Omental fat pad (tissue), 4 donors: ENCODE results near the gene ECI1. TPM values are rescaled to one million over a fixed set of nuclear protein-coding genes. Genes with fewer than 3 reads are reported as not detected.
"Not testable (repeated sequence)": the region's sequence is repeated elsewhere in the genome, so short reads cannot be mapped to it uniquely, and the experiment has no call there.

Experiments used
- ATAC-seq: fragments of 150-250 bp; one replicate; pipeline ENCODE4 v1.9.1; 2016; ENCODE audit warnings: mild to moderate bottlenecking, moderate library complexity; ENCODE audit not compliant: low FRiP score
- DNase-seq: peaks from one replicate; pipeline ENCODE4 v3.0.0-alpha.2; 2019; ENCODE audit warnings: low spot score
- total RNA-seq, 4 donors: library from RNA; depleted of rRNA; stranded (reverse); fragments of >200 nt; gene quantifications; one replicate each; pipeline ENCODE4 v1.1.0, GENCODE V29; 2016
- TF ChIP-seq, protein P1 (sequence below), 3 donors: fragments of 450-650 bp; IDR thresholded peaks; one replicate each; pipeline ENCODE4 v1.5.1; 2016 to 2017; ENCODE audit warnings: antibody characterized with exemption in 3 of 3, mild to moderate bottlenecking in 3 of 3, moderate library complexity in 2 of 3

The ECI1 gene
- total RNA-seq, 4 donors from 2014 or later, result 26.2 to 66.5 (median 38.4) TPM

DNA sequence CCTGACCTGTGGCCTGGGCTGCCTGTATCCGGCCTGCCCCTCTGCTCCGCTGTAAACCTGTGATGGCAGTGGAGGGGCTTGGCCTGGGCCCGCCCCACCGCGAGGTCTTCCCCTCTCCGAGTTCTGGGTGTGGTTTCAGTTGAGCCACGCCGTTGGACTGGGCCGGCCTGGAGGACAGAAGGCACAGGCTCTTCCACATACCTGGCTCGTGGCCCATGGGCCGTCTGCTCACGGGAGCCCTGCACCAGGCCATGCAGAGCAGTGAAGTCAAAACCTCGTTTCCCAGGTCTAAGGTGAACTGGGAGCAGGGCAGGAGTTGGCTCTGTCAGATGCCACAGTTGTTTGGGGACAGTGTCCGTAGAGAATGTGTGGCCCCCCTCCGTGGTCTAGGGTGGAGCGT, 22.1 kb upstream of the ECI1 start:
- TF ChIP-seq, protein P1, sequence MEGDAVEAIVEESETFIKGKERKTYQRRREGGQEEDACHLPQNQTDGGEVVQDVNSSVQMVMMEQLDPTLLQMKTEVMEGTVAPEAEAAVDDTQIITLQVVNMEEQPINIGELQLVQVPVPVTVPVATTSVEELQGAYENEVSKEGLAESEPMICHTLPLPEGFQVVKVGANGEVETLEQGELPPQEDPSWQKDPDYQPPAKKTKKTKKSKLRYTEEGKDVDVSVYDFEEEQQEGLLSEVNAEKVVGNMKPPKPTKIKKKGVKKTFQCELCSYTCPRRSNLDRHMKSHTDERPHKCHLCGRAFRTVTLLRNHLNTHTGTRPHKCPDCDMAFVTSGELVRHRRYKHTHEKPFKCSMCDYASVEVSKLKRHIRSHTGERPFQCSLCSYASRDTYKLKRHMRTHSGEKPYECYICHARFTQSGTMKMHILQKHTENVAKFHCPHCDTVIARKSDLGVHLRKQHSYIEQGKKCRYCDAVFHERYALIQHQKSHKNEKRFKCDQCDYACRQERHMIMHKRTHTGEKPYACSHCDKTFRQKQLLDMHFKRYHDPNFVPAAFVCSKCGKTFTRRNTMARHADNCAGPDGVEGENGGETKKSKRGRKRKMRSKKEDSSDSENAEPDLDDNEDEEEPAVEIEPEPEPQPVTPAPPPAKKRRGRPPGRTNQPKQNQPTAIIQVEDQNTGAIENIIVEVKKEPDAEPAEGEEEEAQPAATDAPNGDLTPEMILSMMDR (IDR thresholded peaks at IDR 0.05), result no peak
- ATAC-seq (no peak), DNase-seq (no peak)

DNA sequence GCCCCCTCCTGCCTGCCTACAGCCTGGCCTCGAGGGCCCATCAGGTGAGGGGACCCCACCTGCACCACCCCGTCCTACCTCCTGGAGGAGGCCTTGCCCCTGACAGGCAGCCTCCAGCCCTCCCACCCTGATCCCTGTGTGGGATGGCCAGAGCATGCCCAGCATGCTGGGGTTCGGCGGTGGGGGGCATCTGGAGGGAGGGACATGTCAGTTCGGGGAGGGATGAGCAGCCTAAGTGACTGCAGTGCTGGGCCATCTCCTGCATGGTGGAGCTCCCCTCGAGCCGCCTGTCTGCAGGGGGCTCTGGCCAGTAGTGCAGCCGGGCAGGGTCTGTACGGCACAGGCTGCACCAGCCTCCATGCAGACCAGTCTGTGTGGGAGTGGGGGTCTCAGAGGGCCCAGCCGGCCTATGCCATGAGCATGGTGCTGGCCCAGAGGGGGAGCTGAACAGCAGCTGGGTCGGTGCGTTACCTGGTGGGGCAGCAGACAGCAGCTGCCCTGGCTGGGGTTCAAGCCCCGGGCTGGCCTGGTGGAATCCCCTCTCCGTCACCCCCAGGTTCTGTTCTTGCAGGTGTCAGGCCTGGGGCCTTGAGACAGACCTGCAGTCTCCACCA, 20.6 kb upstream of the ECI1 start:
- DNase-seq (no peak), ATAC-seq (no peak)
- TF ChIP-seq, protein P1 (IDR thresholded peaks at IDR 0.05), result no peak

DNA sequence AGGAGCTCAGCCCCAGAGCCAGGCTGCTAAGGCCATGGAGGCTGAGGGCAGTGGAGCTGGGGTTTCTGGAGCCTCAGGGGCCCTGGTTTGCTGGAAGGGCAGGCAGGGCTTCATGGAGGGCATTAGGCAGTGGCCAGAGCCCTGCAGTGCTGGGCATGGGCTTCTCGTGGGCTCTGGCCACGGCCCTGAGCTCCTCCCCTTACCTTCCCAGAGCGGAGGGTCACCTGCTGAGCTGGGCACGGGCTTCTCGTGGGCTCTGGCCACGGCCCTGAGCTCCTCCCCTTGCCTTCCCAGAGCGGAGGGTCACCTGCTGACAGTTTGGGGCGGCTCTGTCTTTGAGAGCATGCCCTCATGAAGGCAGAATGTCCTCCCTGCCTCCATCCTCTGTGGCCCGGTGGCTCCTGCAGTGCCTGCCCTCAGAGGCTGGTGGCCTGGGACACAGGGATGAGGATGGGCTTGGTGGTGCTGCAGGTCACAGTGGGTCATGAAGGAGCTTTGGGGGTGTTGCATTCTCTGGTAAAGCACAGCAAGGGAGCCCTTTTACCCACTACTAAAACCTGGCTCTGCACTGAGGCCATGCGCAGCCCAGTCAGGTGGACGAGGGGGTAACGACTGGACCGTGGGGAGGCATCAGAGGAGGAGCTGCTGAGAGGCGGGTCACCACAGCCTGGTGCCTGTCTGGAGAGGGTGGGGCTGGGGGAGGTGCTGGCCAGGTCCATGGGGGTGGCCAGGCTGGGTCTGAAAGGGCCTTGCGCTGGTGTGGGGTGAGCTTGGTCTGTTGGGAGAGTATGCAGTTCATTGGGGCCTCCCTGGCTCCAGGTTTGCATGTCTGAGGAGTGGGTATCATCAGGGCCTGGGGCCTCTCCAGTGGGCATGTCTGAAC, 19.4 kb upstream of the ECI1 start:
- ATAC-seq, result no peak
- no peak for DNase-seq
- TF ChIP-seq, protein P1 (IDR thresholded peaks at IDR 0.05), result no peak

DNA sequence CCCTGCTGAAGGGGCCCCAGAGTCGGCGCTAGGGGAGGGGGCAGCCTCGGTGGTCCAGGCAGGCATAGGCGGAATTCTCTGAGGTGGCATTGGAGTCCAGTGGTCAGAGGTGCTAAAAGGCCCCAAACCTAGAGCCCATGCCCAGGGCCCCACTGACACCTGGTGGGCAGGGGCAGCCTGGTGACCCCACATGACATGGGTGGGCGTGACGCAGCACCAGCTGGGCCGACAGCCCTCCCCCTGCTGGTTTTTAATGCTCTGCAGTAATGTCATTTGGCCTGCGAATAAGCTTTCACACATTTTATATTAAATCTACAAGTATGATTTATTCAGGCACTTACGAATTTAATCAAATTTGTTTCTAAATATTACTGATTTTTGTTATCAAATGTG, 18.7 kb upstream of the ECI1 start:
- ATAC-seq, result no peak
- DNase-seq, result no peak
- TF ChIP-seq, protein P1 (IDR thresholded peaks at IDR 0.05), result no peak

DNA sequence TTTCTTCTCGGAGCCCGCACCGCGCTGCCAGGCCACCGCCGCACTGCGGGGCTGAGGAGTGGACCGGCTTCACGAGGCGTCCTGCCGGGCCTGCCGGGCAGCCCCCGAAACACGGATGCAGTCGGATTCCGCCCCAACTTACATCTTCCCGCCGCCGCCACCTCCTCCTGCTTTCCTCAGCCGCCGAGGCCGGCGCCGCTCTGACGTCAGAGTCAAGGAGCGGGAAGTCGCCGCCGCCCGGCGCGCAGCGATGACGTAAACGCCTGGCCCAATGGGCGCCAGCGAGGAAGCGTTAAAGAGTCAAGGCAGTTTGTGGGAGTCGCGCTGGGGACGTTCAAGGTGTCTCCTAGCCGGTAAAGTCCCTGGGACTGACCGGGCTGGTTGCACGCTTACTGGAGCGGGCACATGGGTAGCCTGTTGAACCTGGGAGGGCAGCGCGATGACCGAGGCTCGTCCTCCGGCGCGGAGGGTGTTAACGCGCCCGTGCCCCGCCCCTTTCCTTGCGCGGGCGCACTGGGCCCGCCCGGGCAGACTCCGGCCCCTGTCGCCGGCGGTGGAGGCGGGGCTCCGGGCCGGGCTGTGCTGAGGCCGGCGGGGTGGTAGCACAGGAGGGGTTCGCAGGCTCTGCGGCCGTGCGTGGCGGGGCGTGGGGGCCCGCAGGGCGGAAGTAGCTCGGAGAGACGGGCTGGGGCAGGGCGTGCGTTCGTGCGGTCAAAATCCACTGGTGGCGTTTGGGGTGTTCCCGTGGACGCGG, 16.7 kb upstream of the ECI1 start, which contains the start of gene RNPS1:
Gene RNPS1 (minus strand): TSS at position 214 of the 754 bp plus-strand sequence. CDS start 3,483 bp downstream, outside the sequence.
- TF ChIP-seq, protein P1 (IDR thresholded peaks at IDR 0.05), result no peak
- peak; percentile 96 for ATAC-seq
- DNase-seq, result peak; percentile 88

DNA sequence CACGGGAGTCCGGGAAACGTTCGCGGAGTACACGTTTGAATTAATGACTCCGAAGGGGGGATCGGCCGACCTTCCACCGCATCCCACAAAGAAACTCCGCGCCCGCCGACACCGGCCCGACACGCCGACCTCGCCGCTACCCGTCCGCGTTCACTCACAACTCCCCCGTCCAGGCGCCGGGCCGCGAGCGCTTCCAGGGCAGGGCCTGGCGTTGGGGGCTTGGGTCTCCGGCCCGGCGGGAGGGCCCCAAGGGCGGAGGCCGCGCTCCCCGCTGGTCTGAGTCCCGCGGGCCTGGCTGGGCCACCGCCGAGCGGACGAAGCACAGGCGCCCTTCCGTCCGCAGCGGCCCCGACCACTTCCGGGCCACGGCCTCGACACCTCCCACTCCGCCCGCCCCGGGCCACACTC, 16.1 kb upstream of the ECI1 start:
- peak; percentile 72 for ATAC-seq
- DNase-seq, result not testable (repeated sequence)

DNA sequence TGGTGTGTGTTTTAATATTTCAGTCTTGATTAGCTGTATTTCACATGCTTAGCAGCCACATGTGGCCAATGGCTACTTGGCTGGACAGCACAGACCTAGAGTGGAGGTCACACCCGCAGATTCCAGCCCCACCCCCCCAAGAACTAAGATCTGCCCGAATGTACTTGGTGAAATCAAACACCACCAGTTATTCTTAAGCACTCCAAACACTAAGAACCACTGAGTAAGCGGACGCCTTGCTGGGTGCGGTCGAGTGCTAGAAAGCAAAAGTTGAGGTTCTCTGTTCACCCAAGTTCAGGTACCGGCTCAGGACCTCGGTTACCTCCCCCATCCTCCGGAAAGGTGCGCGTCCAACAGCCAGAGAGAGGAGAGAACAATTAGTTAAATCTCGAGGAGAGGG, 15.5 kb upstream of the ECI1 start:
- not testable (repeated sequence) for DNase-seq, ATAC-seq

DNA sequence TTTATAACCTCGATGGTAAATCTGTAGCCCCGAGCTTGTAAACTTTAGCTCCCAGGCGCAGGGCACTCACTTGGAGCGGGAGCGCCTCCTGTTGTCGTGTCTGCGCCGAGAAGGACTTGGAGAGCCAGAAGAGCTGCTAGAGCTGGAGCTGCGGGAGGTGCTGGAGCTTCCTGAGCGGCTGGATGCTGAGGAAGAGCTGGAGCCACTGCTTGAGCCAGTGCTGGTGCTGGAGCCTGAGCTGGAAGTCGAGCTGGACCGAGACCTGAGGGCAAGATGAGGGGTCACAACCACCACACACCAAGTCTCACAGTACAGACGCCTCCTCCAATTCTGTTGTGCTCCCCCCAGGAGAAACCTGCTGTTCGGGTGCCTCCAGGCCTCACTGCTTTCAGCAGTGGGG, 11.6 kb upstream of the ECI1 start:
- not testable (repeated sequence) for ATAC-seq, DNase-seq
